Measurements from ENCODE around the gene ASCC3.

ASCC3 gene

DNA sequence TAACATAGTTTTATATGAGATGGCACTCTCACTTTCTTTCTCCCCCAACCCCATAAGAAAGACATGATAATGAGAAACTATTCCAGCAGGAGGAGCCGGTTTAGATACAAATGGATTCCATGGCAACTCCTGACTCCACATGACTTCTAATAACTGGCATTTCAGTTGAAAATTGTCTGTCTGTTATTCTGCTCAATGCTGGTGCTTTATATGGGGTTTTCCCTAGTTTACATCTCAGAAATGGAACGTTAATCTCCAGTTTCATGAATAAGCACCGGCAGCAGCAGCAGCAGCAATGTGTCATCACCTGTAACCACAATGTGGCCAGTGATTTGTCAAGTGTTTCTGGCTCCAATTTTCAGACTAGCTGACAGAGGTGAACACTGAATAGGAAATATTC lies 408.5 kb downstream of the ASCC3 start:
- no peak overlapping the region for H3K23ac ChIP-seq (ENCODE audit: low read length)
- no peak overlapping the region for H3K56ac ChIP-seq (ENCODE audit: low read length)
- H3K4ac ChIP-seq (ENCODE audit: low read depth, low read length), result no peak overlapping the region
- no CpG with 5 or more reads among the region's 3 CpGs for WGBS (ENCODE audit: extremely low coverage, insufficient coverage, low lambda C conversion rate)
- no peaks in the 10 kb centered on the region for H3K79me1 ChIP-seq (ENCODE audit: low read length)
- no peak overlapping the region for H2BK5ac ChIP-seq (ENCODE audit: low read length)
- H3K79me2 ChIP-seq (ENCODE audit: control insufficient read depth, insufficient read depth, low read length), result no peaks in the 10 kb centered on the region
- peaks cover 25% of the 10 kb centered on the region for H3K27me3 ChIP-seq (ENCODE audit: insufficient read depth, low read length, poor library complexity)
- H4K8ac ChIP-seq (ENCODE audit: low read depth, low read length), result no peak overlapping the region
- no peak overlapping the region for H4K5ac ChIP-seq (ENCODE audit: low read length)
- no peak overlapping the region for H2BK15ac ChIP-seq (replicated peaks; ENCODE audit: low read depth)
- H3K4me1 ChIP-seq (ENCODE audit: control insufficient read depth, low read depth, low read length), result no peaks in the 10 kb centered on the region
- no peak overlapping the region for H2AK5ac ChIP-seq (ENCODE audit: low read length)
- no peak overlapping the region for H3K4me2 ChIP-seq (ENCODE audit: low read length)
- H3K4me3 ChIP-seq (ENCODE audit: low read length), result no peak overlapping the region
- no peak overlapping the region for H2BK120ac ChIP-seq (ENCODE audit: low read depth, low read length)
- no peak overlapping the region for H3K27ac ChIP-seq (ENCODE audit: low read depth, low read length)
- H3K36me3 ChIP-seq (ENCODE audit: control insufficient read depth, insufficient read depth, low read length), result no peaks in the 10 kb centered on the region
- DNase-seq, result no peak
- no peak overlapping the region for H3K9ac ChIP-seq (ENCODE audit: low read length)
- H3K18ac ChIP-seq (ENCODE audit: low read length), result no peak overlapping the region

DNA sequence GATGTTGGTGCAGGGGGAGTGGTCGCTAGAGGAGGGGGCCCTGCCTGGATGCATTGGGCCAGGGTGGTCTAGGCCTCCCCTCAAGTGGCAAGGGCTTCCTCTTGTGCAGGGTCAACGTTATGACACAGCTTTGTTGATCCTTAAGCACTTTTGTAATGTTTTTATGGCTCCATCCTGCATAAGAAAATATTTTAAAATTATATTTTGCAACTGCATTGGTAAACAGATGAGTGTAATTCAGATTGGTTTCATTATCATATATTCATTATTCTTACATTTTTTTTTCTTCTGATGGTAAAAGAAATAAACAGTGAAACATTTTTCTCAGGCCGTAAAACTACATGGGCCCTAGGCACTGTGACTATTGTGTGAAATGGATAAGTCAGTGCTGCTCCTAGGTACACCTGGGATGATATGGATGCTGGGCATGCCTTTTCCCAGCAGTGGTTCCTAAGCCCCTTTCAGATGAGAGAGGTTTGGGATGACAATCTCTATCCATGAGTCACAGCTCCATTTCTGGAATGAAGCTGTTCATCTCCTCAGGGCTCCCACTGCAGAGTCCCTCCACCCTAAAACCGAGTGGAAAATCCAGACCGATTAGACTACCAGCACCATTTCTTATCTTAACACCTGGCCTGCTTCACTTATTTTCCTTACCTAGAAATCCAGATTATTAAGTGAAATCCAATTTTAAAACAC lies 410.6 kb downstream of the ASCC3 start:
- Histone ChIP-seq H3K18ac (ENCODE audit: low read length) (no peak overlapping the region), H3K23ac (ENCODE audit: low read length) (no peak overlapping the region), H2BK15ac (replicated peaks; ENCODE audit: low read depth) (no peak overlapping the region), H3K4me2 (ENCODE audit: low read length) (no peak overlapping the region), H3K27me3 (ENCODE audit: insufficient read depth, low read length, poor library complexity) (peaks cover 45% of the 10 kb centered on the region), H3K79me1 (ENCODE audit: low read length) (no peaks in the 10 kb centered on the region), H4K5ac (ENCODE audit: low read length) (no peak overlapping the region), H3K4ac (ENCODE audit: low read depth, low read length) (no peak overlapping the region), H3K79me2 (ENCODE audit: control insufficient read depth, insufficient read depth, low read length) (no peaks in the 10 kb centered on the region), H3K4me3 (ENCODE audit: low read length) (no peak overlapping the region), H2BK5ac (ENCODE audit: low read length) (no peak overlapping the region), H3K4me1 (ENCODE audit: control insufficient read depth, low read depth, low read length) (peaks cover 5% of the 10 kb centered on the region), H4K8ac (ENCODE audit: low read depth, low read length) (no peak overlapping the region), H3K27ac (ENCODE audit: low read depth, low read length) (no peak overlapping the region), H2AK5ac (ENCODE audit: low read length) (no peak overlapping the region), H2BK120ac (ENCODE audit: low read depth, low read length) (no peak overlapping the region), H3K56ac (ENCODE audit: low read length) (no peak overlapping the region), H3K36me3 (ENCODE audit: control insufficient read depth, insufficient read depth, low read length) (no peaks in the 10 kb centered on the region), H3K9ac (ENCODE audit: low read length) (no peak overlapping the region)
- WGBS (ENCODE audit: extremely low coverage, insufficient coverage, low lambda C conversion rate), result no CpG with 5 or more reads among the region's 5 CpGs
- no peak for DNase-seq

DNA sequence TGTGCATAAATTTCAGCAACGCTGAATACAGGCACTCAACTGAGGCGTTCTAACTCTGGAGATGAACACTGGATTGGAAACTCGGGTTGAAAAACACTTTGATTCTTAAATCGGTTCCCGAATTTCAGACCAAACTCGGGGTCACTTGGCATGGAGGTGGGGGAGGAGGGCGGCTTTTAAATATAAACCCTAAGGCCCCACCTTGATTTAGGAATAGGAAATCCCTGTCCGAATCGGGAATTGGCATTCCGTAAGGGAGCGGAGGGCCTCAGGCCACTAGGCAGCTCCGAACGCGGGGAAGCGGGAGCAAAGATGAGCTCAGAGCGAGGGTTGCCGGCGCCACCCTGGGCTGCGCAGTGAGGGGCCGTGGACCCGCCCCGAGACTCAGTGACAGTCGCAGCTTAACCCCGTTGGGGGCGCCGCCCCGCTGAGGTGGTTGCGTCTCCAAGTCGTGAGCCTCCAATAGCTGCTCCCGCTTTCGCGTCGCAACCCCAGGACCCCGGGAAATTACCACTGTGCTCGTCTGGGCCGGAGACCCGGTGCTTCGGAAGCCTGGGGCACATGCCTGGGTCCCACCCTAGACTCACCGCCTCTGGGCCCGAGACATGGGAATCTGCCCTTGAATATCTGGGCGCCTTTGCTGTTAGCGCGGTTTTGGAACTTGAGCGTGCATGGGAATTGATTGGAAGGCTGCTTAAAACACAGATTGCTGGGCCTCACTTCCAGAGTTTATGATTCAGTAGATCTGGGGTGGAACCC lies 411.8 kb downstream of the ASCC3 start:
- Histone ChIP-seq H4K8ac (ENCODE audit: low read depth, low read length) (no peak overlapping the region), H3K4me3 (ENCODE audit: low read length) (no peak overlapping the region), H3K23ac (ENCODE audit: low read length) (no peak overlapping the region), H2BK15ac (replicated peaks; ENCODE audit: low read depth) (no peak overlapping the region), H3K56ac (ENCODE audit: low read length) (no peak overlapping the region), H3K9ac (ENCODE audit: low read length) (no peak overlapping the region), H3K79me2 (ENCODE audit: control insufficient read depth, insufficient read depth, low read length) (no peaks in the 10 kb centered on the region), H3K4ac (ENCODE audit: low read depth, low read length) (no peak overlapping the region), H3K4me2 (ENCODE audit: low read length) (no peak overlapping the region), H2BK120ac (ENCODE audit: low read depth, low read length) (no peak overlapping the region), H3K79me1 (ENCODE audit: low read length) (no peaks in the 10 kb centered on the region), H2AK5ac (ENCODE audit: low read length) (no peak overlapping the region), H3K4me1 (ENCODE audit: control insufficient read depth, low read depth, low read length) (peaks cover 5% of the 10 kb centered on the region), H3K36me3 (ENCODE audit: control insufficient read depth, insufficient read depth, low read length) (no peaks in the 10 kb centered on the region), H3K27me3 (ENCODE audit: insufficient read depth, low read length, poor library complexity) (peaks cover 54% of the 10 kb centered on the region), H3K18ac (ENCODE audit: low read length) (no peak overlapping the region), H2BK5ac (ENCODE audit: low read length) (no peak overlapping the region), H3K27ac (ENCODE audit: low read depth, low read length) (no peak overlapping the region), H4K5ac (ENCODE audit: low read length) (no peak overlapping the region)
- no CpG with 5 or more reads among the region's 44 CpGs for WGBS (ENCODE audit: extremely low coverage, insufficient coverage, low lambda C conversion rate)
- DNase-seq, result no peak

DNA sequence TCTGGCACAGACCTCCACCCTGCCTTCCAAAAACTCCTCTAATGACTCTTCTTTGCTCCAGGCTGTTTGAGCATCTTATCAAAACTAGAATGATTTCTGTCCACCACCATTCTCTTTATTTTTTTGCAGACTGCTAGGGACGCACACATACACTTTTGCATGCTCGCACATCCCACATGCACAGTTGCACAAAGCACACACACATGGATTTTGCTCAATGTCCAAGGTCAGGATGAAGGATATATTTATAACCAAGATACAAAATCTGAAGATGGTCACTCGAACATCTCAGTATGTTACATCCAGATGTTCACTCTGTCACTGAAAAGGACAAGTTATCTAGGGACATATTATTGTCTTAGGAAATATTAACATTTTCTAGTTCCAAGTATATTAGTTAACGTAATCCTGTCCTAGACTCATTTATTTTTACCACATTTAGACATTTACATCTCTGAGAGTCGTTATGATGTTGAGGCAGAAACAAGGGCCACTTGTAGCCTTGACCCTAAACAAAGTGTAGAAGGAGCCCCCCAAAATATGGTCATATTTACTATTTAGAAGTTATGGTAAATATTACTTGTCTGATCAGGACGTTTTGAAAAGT lies 413.0 kb downstream of the ASCC3 start:
- Histone ChIP-seq H3K4me2 (ENCODE audit: low read length) (no peak overlapping the region), H3K79me1 (ENCODE audit: low read length) (no peaks in the 10 kb centered on the region), H4K8ac (ENCODE audit: low read depth, low read length) (no peak overlapping the region), H3K27me3 (ENCODE audit: insufficient read depth, low read length, poor library complexity) (peaks cover 66% of the 10 kb centered on the region), H3K4me1 (ENCODE audit: control insufficient read depth, low read depth, low read length) (peaks cover 5% of the 10 kb centered on the region), H4K5ac (ENCODE audit: low read length) (no peak overlapping the region), H3K27ac (ENCODE audit: low read depth, low read length) (no peak overlapping the region), H3K4ac (ENCODE audit: low read depth, low read length) (no peak overlapping the region), H3K18ac (ENCODE audit: low read length) (no peak overlapping the region), H2AK5ac (ENCODE audit: low read length) (no peak overlapping the region), H3K79me2 (ENCODE audit: control insufficient read depth, insufficient read depth, low read length) (no peaks in the 10 kb centered on the region), H2BK120ac (ENCODE audit: low read depth, low read length) (no peak overlapping the region), H3K56ac (ENCODE audit: low read length) (no peak overlapping the region), H3K4me3 (ENCODE audit: low read length) (no peak overlapping the region), H2BK15ac (replicated peaks; ENCODE audit: low read depth) (no peak overlapping the region), H2BK5ac (ENCODE audit: low read length) (no peak overlapping the region), H3K36me3 (ENCODE audit: control insufficient read depth, insufficient read depth, low read length) (no peaks in the 10 kb centered on the region), H3K23ac (ENCODE audit: low read length) (no peak overlapping the region), H3K9ac (ENCODE audit: low read length) (no peak overlapping the region)
- no peak for DNase-seq
- WGBS (ENCODE audit: extremely low coverage, insufficient coverage, low lambda C conversion rate), result no CpG with 5 or more reads among the region's 6 CpGs

DNA sequence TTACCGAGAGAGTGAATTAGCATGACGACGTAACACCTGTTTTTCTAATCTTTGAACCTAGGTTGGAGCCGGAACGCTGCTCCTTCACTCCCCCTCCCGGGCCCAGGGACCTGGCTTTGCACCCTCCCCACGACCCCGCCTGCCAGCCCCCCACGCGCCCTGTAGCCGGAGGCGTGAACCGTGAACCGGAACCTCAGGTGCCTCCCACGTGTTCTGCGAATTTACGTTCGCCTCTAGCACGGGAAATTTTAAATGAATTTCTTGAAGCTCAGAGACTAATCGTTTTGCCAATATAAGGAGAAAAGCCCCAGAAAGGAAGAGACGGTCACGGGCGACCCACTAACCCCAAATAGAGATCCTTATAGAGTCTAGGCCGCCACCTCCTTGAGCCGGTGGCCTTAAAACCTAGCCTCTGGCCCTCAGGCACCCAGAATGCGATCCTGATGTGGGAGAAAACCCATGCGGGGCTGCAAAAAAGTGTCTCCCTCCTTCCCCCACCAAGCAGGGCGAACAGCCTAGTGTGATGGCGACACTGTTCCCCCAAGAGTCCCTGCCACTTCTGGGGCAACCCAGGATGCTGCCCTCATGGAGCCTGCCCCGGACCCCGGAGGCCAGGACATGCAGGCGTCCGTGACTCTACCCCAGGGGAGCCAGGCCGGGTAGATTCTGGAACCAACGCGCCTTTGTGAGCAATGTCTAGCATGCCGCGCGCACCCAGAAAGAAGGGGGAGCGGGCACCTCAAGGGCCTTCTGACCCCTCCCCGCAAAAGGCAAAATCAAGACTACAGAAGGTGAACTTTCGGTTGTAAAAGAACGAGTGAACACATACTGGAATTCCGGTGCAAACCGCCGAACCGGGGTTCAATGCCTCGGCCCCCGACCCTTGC lies 413.8 kb downstream of the ASCC3 start:
- no peak for DNase-seq
- Histone ChIP-seq H3K79me1 (ENCODE audit: low read length) (no peaks in the 10 kb centered on the region), H3K79me2 (ENCODE audit: control insufficient read depth, insufficient read depth, low read length) (no peaks in the 10 kb centered on the region), H4K5ac (ENCODE audit: low read length) (no peak overlapping the region), H3K36me3 (ENCODE audit: control insufficient read depth, insufficient read depth, low read length) (no peaks in the 10 kb centered on the region), H3K4me2 (ENCODE audit: low read length) (peak overlapping the region; percentile 2), H2BK120ac (ENCODE audit: low read depth, low read length) (no peak overlapping the region), H3K18ac (ENCODE audit: low read length) (no peak overlapping the region), H2BK15ac (replicated peaks; ENCODE audit: low read depth) (no peak overlapping the region), H3K27me3 (ENCODE audit: insufficient read depth, low read length, poor library complexity) (peaks cover 72% of the 10 kb centered on the region), H3K4ac (ENCODE audit: low read depth, low read length) (no peak overlapping the region), H2AK5ac (ENCODE audit: low read length) (no peak overlapping the region), H4K8ac (ENCODE audit: low read depth, low read length) (no peak overlapping the region), H3K4me3 (ENCODE audit: low read length) (no peak overlapping the region), H3K27ac (ENCODE audit: low read depth, low read length) (no peak overlapping the region), H2BK5ac (ENCODE audit: low read length) (no peak overlapping the region), H3K56ac (ENCODE audit: low read length) (no peak overlapping the region), H3K9ac (ENCODE audit: low read length) (no peak overlapping the region), H3K4me1 (ENCODE audit: control insufficient read depth, low read depth, low read length) (peaks cover 5% of the 10 kb centered on the region), H3K23ac (ENCODE audit: low read length) (no peak overlapping the region)
- WGBS (ENCODE audit: extremely low coverage, insufficient coverage, low lambda C conversion rate), result no CpG with 5 or more reads among the region's 49 CpGs
